ENCODE results near the gene MYO6. TPM values are rescaled to one million over a fixed set of nuclear protein-coding genes. Genes with fewer than 3 reads are reported as not detected.
"Not testable (repeated sequence)": the region's sequence is repeated elsewhere in the genome, so short reads cannot be mapped to it uniquely, and the experiment has no call there.

The MYO6 gene
- total RNA-seq, 2 experiments from 2014 or later: not detected

GRCh38 chr6:75896526-75896925 is 147.5 kb downstream of the MYO6 start:
- H3K36me3 ChIP-seq (ENCODE audit: insufficient read depth, low read length): no peaks in the 10 kb centered on the region
- no peak for DNase-seq (ENCODE audit: low spot score)
- POLR2A ChIA-PET: no interaction called here
- no peaks in the 10 kb centered on the region for H3K79me2 ChIP-seq (ENCODE audit: insufficient read depth, low read depth, low read length)
- no peaks in the 10 kb centered on the region for H3K4me1 ChIP-seq (ENCODE audit: insufficient read depth, low read length, poor library complexity, severe bottlenecking)
- intact Hi-C loops (cut with micrococcal nuclease; ENCODE audit: unreplicated experiment): no loop called here
- no peak overlapping the region for H3K4me2 ChIP-seq (ENCODE audit: low read length)
- no peaks in the 10 kb centered on the region for H4K20me1 ChIP-seq (ENCODE audit: insufficient read depth, low read length)
- CTCF ChIA-PET (ENCODE audit: unreplicated experiment): no interaction called here
- no peak overlapping the region for H3K4me3 ChIP-seq (ENCODE audit: low read depth, low read length, poor library complexity, severe bottlenecking)
- no peaks in the 10 kb centered on the region for H3K9me2 ChIP-seq (ENCODE audit: insufficient read depth, low read length)
- no TSS peak for BruUV-seq (replicated peaks)
- H3K9me3 ChIP-seq (ENCODE audit: low read length): no peaks in the 10 kb centered on the region
- H3K27ac ChIP-seq (ENCODE audit: low read depth, low read length, poor library complexity, severe bottlenecking): no peak overlapping the region
- H2AFZ ChIP-seq (ENCODE audit: low read length): no peak overlapping the region
- no peak for TF ChIP-seq EZH2phosphoT487 (IDR thresholded peaks at IDR 0.05; ENCODE audit: borderline replicate concordance, low read depth, low read length)

GRCh38 chr6:75900216-75900615 is 151.2 kb downstream of the MYO6 start:
- CTCF ChIA-PET (ENCODE audit: unreplicated experiment); H3K9me3 ChIP-seq (ENCODE audit: low read length); H3K79me2 ChIP-seq (ENCODE audit: insufficient read depth, low read depth, low read length); intact Hi-C loops (cut with micrococcal nuclease; ENCODE audit: unreplicated experiment); H3K4me1 ChIP-seq (ENCODE audit: insufficient read depth, low read length, poor library complexity, severe bottlenecking); BruUV-seq (replicated peaks); H3K9me2 ChIP-seq (ENCODE audit: insufficient read depth, low read length); DNase-seq (ENCODE audit: low spot score); POLR2A ChIA-PET; H3K4me3 ChIP-seq (ENCODE audit: low read depth, low read length, poor library complexity, severe bottlenecking); H3K36me3 ChIP-seq (ENCODE audit: insufficient read depth, low read length); H3K4me2 ChIP-seq (ENCODE audit: low read length); H2AFZ ChIP-seq (ENCODE audit: low read length); H3K27ac ChIP-seq (ENCODE audit: low read depth, low read length, poor library complexity, severe bottlenecking); H4K20me1 ChIP-seq (ENCODE audit: insufficient read depth, low read length): not testable (repeated sequence)

- H3K9me3 ChIP-seq (ENCODE audit: low read length); H3K27ac ChIP-seq (ENCODE audit: low read depth, low read length, poor library complexity, severe bottlenecking); H3K4me3 ChIP-seq (ENCODE audit: low read depth, low read length, poor library complexity, severe bottlenecking); intact Hi-C loops (cut with micrococcal nuclease; ENCODE audit: unreplicated experiment); H3K4me2 ChIP-seq (ENCODE audit: low read length); H2AFZ ChIP-seq (ENCODE audit: low read length); CTCF ChIA-PET (ENCODE audit: unreplicated experiment); H3K79me2 ChIP-seq (ENCODE audit: insufficient read depth, low read depth, low read length); H3K4me1 ChIP-seq (ENCODE audit: insufficient read depth, low read length, poor library complexity, severe bottlenecking); H4K20me1 ChIP-seq (ENCODE audit: insufficient read depth, low read length); BruUV-seq (replicated peaks); H3K36me3 ChIP-seq (ENCODE audit: insufficient read depth, low read length); H3K9me2 ChIP-seq (ENCODE audit: insufficient read depth, low read length); POLR2A ChIA-PET; DNase-seq (ENCODE audit: low spot score): not testable (repeated sequence)
Observed at GRCh38 chr6:75905129-75905528, 156.1 kb downstream of the MYO6 start.

- Histone ChIP-seq H3K36me3 (ENCODE audit: insufficient read depth, low read length) (no peaks in the 10 kb centered on the region), H3K9me2 (ENCODE audit: insufficient read depth, low read length) (no peaks in the 10 kb centered on the region), H2AFZ (ENCODE audit: low read length) (no peak overlapping the region), H3K9me3 (ENCODE audit: low read length) (no peaks in the 10 kb centered on the region), H3K4me2 (ENCODE audit: low read length) (no peak overlapping the region), H3K4me3 (ENCODE audit: low read depth, low read length, poor library complexity, severe bottlenecking) (no peak overlapping the region), H4K20me1 (ENCODE audit: insufficient read depth, low read length) (no peaks in the 10 kb centered on the region), H3K79me2 (ENCODE audit: insufficient read depth, low read depth, low read length) (no peaks in the 10 kb centered on the region), H3K27ac (ENCODE audit: low read depth, low read length, poor library complexity, severe bottlenecking) (no peak overlapping the region), H3K4me1 (ENCODE audit: insufficient read depth, low read length, poor library complexity, severe bottlenecking) (no peaks in the 10 kb centered on the region)
- intact Hi-C loops (cut with micrococcal nuclease; ENCODE audit: unreplicated experiment): no loop called here
- no TSS peak for BruUV-seq (replicated peaks)
- CTCF ChIA-PET (ENCODE audit: unreplicated experiment): no interaction called here
- POLR2A ChIA-PET: no interaction called here
- no peak for DNase-seq (ENCODE audit: low spot score)
- TF ChIP-seq CTCF (conservative IDR thresholded peaks at IDR 0.05; ENCODE audit: low read length) (no peak), EZH2phosphoT487 (IDR thresholded peaks at IDR 0.05; ENCODE audit: borderline replicate concordance, low read depth, low read length) (no peak)
Observed at GRCh38 chr6:75906871-75907270, 157.8 kb downstream of the MYO6 start.

All from OCI-LY7 (cell line).